ENCODE results near the gene CARF.

CARF gene

GRCh38 chr2:203022751-203023150 lies 110.7 kb downstream of the CARF start:
- H3K27me3 Mint-ChIP-seq (ENCODE audit: low read depth, poor library complexity): no peaks in the 10 kb centered on the region
- no peaks in the 10 kb centered on the region for H3K9me3 Mint-ChIP-seq
- H3K36me3 Mint-ChIP-seq (ENCODE audit: low read depth): peaks cover 6% of the 10 kb centered on the region
- no peak overlapping the region for H3K27ac Mint-ChIP-seq
- H3K4me3 Mint-ChIP-seq: no peak overlapping the region
- DNase-seq: no peak
- H3K4me1 Mint-ChIP-seq: peaks cover 20% of the 10 kb centered on the region
- TF ChIP-seq CTCF (IDR thresholded peaks at IDR 0.05): no peak

DNA sequence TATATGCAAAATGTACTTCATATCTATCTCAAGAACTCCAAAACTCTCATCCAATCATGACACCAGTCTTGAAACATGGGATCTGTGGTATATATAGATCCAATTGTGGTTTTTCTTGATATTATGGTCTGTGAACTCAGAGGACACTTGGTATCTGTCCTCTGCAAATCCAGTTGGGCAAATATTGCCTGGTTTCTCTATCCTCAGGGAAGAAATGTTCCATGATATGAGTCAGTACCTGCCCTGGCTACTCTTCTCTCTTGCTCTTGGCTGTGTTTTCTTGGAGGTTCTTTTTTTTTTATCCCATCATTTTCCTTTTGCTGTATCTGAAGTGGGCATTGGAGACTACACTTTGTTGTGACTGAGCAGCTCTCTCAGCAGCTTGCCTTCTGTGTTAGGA lies 113.5 kb downstream of the CARF start:
- no peak overlapping the region for H3K4me3 Mint-ChIP-seq
- H3K9me3 Mint-ChIP-seq: no peaks in the 10 kb centered on the region
- no peaks in the 10 kb centered on the region for H3K4me1 Mint-ChIP-seq
- TF ChIP-seq CTCF (IDR thresholded peaks at IDR 0.05): no peak
- peaks cover 6% of the 10 kb centered on the region for H3K36me3 Mint-ChIP-seq (ENCODE audit: low read depth)
- H3K27ac Mint-ChIP-seq: peak overlapping the region; percentile 14
- DNase-seq: no peak
- no peaks in the 10 kb centered on the region for H3K27me3 Mint-ChIP-seq (ENCODE audit: low read depth, poor library complexity)

DNA sequence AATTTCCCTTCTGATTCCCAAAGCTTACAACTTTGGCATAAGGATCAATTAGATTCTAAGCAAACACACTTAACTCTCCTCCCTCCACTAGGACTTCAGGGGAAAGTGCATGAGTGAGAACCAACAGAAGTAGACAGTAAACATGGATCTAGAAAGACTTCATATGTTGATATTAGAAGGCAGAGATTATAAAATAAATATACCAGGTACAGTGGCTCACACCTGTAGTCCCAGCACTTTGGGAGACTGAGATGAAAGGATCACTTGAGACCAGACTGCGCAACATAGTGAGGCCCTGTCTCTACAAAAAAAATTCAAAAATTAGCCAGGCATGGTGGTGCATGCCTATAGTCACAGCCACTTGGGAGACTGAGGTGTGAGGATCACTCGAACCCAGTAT lies 118.5 kb downstream of the CARF start:
- no peak overlapping the region for H3K27ac Mint-ChIP-seq
- H3K36me3 Mint-ChIP-seq (ENCODE audit: low read depth): peaks cover 10% of the 10 kb centered on the region
- no peaks in the 10 kb centered on the region for H3K4me1 Mint-ChIP-seq
- no peak overlapping the region for H3K4me3 Mint-ChIP-seq
- H3K27me3 Mint-ChIP-seq (ENCODE audit: low read depth, poor library complexity): no peaks in the 10 kb centered on the region
- H3K9me3 Mint-ChIP-seq: peaks cover 11% of the 10 kb centered on the region
- TF ChIP-seq CTCF (IDR thresholded peaks at IDR 0.05): no peak
- no peak for DNase-seq

DNA sequence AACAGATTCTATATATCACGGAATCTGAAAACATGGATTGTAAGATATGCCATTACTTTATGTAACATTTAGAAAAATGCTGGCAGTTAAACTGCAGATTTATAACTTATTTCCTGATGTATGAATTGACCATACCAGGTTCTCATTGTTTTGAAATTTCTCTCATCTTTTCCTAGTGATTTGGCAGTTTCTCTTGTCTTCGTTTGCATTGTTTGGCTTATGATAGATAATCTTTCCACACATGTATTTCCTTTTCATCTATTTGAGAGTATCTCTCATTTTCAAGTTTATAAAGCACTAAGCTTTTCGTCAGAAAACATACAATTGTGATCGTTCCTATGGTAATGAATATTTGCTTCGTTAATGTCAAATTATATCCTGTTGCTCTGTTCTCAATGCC lies 118.9 kb downstream of the CARF start:
- Mint-ChIP-seq H3K27me3 (ENCODE audit: low read depth, poor library complexity) (no peaks in the 10 kb centered on the region), H3K4me1 (no peaks in the 10 kb centered on the region), H3K4me3 (no peak overlapping the region), H3K27ac (no peak overlapping the region), H3K36me3 (ENCODE audit: low read depth) (peaks cover 10% of the 10 kb centered on the region), H3K9me3 (peaks cover 11% of the 10 kb centered on the region)
- DNase-seq: no peak
- no peak for TF ChIP-seq CTCF (IDR thresholded peaks at IDR 0.05)

DNA sequence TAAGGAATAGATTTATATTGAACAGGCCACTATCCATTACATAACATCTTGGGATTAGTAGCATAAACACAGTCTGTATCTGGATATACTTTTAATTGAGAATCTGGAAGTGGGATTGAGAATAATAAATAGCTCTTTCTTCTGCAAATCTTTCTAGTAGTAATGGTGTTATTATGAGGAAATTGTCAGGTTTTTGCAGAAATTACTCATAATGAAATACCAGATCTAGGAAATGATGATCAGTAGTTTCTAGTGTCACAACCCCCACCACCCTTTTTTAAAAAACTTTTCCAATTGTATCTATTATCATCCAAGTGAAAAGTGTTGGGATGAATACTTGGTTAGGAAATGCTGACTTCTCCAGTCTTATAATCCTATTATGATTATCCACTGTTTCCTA lies 121.3 kb downstream of the CARF start:
- TF ChIP-seq CTCF (IDR thresholded peaks at IDR 0.05): no peak
- H3K27ac Mint-ChIP-seq: no peak overlapping the region

DNA sequence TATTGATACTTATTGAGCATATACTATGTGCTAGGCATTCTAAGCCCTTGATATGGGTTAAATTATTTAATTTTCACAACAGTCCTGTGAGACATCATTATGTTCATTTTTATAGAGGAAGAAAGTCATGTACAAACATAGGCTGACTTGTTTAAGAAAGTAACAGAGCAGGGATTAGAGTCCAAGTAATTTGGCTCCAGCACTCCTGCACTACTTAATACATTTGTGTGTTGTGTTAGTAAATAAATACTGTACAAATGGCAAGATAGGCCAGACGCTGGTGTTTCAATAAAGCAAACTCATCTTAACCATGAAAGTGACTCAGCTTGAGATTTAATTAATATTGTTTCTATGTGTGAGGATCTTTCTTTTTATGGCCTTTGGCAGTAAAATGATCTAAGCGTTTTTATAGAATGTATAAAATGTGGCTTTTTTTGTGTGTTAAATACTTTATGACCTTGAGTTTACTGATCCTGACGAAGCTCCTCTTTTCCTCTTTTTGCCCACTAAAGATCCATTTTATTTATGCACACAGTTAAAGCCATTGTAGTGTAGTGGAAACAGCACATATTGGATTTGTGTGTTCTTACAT lies 123.9 kb downstream of the CARF start:
- no peak for TF ChIP-seq CTCF (IDR thresholded peaks at IDR 0.05)
- no peaks in the 10 kb centered on the region for H3K4me1 Mint-ChIP-seq
- no peak for DNase-seq
- no peak overlapping the region for H3K4me3 Mint-ChIP-seq
- no peak overlapping the region for H3K27ac Mint-ChIP-seq
- H3K9me3 Mint-ChIP-seq: peaks cover 11% of the 10 kb centered on the region
- H3K36me3 Mint-ChIP-seq (ENCODE audit: low read depth): peaks cover 10% of the 10 kb centered on the region
- no peaks in the 10 kb centered on the region for H3K27me3 Mint-ChIP-seq (ENCODE audit: low read depth, poor library complexity)

More for the DNA sequence above, 121.3 kb downstream of the CARF start:
- H3K36me3 Mint-ChIP-seq (ENCODE audit: low read depth): peaks cover 10% of the 10 kb centered on the region
- no peaks in the 10 kb centered on the region for H3K27me3 Mint-ChIP-seq (ENCODE audit: low read depth, poor library complexity)
- no peak for DNase-seq
- no peak overlapping the region for H3K4me3 Mint-ChIP-seq
- H3K9me3 Mint-ChIP-seq: peaks cover 11% of the 10 kb centered on the region
- no peaks in the 10 kb centered on the region for H3K4me1 Mint-ChIP-seq

All from nephron progenitor cell (in vitro differentiated cells).